Mesothelial cell of epicardium (in vitro differentiated cells): ENCODE data around the gene CTSD. TPM values are rescaled to one million over a fixed set of nuclear protein-coding genes. Genes with fewer than 3 reads are reported as not detected.

Experiments used
- DNase-seq, 2 experiments: peaks; one replicate each; pipeline ENCODE4 v3.0.0; 2021; ENCODE audit warnings: low spot score in 2 of 2; ENCODE audit not compliant: unreplicated experiment in 2 of 2
- H3K27ac Mint-ChIP-seq: 2 replicates; pipeline ENCODE4 v1.8.0; 2021; ENCODE audit warnings: mixed read lengths
- H3K27me3 Mint-ChIP-seq: 2 replicates; pipeline ENCODE4 v1.8.0; 2021; ENCODE audit warnings: low read depth, mixed read lengths
- H3K36me3 Mint-ChIP-seq: 2 replicates; pipeline ENCODE4 v1.8.0; 2021; ENCODE audit warnings: mixed read lengths
- H3K4me1 Mint-ChIP-seq: 2 replicates; pipeline ENCODE4 v1.8.0; 2021; ENCODE audit warnings: mixed read lengths
- H3K4me3 Mint-ChIP-seq: 2 replicates; pipeline ENCODE4 v1.8.0; 2021; ENCODE audit warnings: mild to moderate bottlenecking, moderate library complexity, mixed read lengths
- H3K9me3 Mint-ChIP-seq: 2 replicates; pipeline ENCODE4 v1.8.0; 2021; ENCODE audit warnings: mixed read lengths
- total RNA-seq: library from RNA; stranded (reverse); gene quantifications from 3 replicates; pipeline ENCODE4 v1.2.1, GENCODE V29; 2021
- TF ChIP-seq, protein P1 (sequence below): fragments of 200-600 bp; sonication (generic); IDR thresholded peaks from one replicate; pipeline ENCODE4 v1.5.0; 2021; ENCODE audit warnings: antibody characterized with exemption; ENCODE audit not compliant: unreplicated experiment

Gene CTSD
- total RNA-seq, 1 donor from 2014 or later: 139 TPM

DNA sequence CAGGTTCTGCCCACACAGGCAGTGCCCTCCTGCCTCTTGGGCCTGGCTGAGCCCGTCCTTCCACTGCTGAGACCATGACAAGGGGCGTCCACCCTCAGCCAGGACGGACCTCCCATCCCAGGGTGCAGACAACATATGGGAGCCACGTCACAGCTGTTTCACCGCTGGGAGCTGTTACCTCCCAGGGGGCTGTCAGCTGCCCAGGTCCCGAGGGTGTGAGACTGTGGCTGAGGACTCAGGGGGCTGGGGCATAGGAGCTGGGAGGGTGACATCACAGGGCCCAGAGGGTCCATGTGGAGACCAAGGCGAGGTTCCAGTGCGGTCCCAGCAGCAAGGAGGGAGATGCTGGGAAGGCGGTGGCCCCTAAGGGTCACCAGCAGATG, 17.9 kb upstream of the CTSD start:
- Mint-ChIP-seq H3K27ac (no peak overlapping the region), H3K27me3 (peaks cover 23% of the 10 kb centered on the region), H3K4me1 (no peaks in the 10 kb centered on the region), H3K9me3 (peaks cover 8% of the 10 kb centered on the region), H3K36me3 (no peaks in the 10 kb centered on the region), H3K4me3 (no peak overlapping the region)
- TF ChIP-seq, protein P1, sequence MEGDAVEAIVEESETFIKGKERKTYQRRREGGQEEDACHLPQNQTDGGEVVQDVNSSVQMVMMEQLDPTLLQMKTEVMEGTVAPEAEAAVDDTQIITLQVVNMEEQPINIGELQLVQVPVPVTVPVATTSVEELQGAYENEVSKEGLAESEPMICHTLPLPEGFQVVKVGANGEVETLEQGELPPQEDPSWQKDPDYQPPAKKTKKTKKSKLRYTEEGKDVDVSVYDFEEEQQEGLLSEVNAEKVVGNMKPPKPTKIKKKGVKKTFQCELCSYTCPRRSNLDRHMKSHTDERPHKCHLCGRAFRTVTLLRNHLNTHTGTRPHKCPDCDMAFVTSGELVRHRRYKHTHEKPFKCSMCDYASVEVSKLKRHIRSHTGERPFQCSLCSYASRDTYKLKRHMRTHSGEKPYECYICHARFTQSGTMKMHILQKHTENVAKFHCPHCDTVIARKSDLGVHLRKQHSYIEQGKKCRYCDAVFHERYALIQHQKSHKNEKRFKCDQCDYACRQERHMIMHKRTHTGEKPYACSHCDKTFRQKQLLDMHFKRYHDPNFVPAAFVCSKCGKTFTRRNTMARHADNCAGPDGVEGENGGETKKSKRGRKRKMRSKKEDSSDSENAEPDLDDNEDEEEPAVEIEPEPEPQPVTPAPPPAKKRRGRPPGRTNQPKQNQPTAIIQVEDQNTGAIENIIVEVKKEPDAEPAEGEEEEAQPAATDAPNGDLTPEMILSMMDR: no peak
- no peak for DNase-seq

DNA sequence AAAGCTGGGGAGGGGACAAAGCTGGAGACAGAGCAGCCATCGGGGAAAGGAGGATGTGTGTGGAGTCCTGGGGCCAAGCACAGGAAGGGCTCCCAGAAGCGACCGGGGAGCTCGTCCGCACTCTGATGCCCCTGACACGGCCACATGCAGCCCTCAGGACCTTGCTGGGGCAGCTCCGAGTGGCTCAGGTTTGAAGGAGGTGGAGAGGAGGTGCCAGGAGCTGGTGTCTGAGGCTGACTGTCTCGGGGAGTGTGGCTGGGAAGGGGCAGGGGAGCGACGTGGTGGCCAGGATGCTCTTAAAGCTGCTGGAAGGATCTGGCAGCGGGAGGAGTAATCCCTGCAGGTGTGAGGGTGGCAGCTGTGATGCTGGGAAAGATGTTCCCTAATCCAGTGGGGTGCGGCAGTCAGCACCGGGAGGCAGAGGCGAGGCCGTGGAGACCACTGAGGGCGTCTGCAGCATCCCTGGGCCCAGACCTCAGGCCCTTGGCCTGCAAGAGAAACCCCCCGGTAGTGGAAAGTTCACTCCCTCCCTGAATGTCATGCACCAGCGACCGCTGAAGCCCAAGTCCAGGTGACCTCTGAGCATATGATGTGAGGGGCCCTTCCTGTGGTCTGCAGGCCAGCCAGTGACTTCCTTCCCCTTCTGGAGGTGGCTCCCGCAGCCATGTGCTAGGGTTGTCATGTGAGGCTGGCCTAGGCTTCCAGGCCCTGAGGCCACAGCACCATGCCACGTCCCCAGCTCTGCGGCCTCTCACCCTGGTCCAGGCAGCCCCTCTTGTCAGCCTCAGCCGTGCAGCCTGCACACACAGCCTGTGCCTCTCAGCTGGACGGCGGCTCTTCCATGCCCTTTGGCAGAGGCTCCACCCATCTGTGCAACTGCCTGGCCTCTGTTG, 17.2 kb upstream of the CTSD start:
- no peak overlapping the region for H3K27ac Mint-ChIP-seq
- DNase-seq: no peak
- H3K27me3 Mint-ChIP-seq: peaks cover 23% of the 10 kb centered on the region

DNA sequence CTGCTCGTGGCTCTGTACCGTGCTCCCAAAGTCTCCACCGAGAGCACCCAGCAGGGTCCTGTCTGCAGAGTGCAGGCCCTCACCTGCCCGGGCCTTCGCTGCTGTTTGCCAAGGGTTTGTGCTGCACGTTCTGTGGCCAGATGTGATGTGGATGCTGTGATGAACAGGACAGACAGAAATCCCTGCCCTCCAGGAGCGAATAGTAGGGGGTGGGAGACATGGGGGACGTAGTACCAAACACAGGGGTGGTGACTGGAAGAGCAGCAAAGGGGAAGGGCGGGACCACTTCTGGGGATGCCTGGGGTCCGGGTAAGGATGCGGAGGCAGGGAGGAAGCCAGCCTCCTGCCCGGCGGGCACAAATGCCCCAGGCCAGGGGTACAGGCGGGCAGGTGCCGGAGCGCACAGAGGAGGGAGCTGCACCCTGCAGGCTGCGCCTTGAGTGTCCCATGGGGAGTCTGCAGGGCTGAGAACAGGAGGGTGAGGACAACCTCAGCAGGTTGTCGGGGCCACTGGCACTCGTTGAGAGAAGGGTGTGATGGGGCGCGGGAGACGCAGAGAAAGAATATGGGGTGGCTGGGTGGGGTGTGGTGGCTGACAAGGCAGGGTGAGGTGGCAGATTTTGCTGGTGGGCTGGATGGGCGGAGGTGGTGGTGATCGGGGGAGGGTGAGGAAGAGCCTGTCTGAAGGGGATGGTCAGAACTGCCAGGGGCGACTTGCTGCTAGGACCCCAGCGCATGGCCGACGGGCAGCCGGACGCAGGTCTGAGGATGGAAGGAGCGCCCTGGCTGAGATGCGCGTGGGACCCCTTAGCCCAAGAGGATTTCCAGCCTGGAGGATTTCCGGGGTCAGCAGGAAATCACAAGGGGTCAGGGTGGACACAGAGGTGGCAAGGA, 16.3 kb upstream of the CTSD start:
- Mint-ChIP-seq H3K36me3 (no peaks in the 10 kb centered on the region), H3K27me3 (peaks cover 22% of the 10 kb centered on the region), H3K27ac (no peak overlapping the region), H3K9me3 (no peaks in the 10 kb centered on the region), H3K4me1 (no peaks in the 10 kb centered on the region), H3K4me3 (no peak overlapping the region)
- no peak for DNase-seq
- TF ChIP-seq, protein P1: no peak

More for the DNA sequence above, 17.2 kb upstream of the CTSD start:
- H3K4me1 Mint-ChIP-seq: no peaks in the 10 kb centered on the region
- TF ChIP-seq, protein P1: no peak
- no peaks in the 10 kb centered on the region for H3K36me3 Mint-ChIP-seq
- no peak overlapping the region for H3K4me3 Mint-ChIP-seq
- peaks cover 2% of the 10 kb centered on the region for H3K9me3 Mint-ChIP-seq

DNA sequence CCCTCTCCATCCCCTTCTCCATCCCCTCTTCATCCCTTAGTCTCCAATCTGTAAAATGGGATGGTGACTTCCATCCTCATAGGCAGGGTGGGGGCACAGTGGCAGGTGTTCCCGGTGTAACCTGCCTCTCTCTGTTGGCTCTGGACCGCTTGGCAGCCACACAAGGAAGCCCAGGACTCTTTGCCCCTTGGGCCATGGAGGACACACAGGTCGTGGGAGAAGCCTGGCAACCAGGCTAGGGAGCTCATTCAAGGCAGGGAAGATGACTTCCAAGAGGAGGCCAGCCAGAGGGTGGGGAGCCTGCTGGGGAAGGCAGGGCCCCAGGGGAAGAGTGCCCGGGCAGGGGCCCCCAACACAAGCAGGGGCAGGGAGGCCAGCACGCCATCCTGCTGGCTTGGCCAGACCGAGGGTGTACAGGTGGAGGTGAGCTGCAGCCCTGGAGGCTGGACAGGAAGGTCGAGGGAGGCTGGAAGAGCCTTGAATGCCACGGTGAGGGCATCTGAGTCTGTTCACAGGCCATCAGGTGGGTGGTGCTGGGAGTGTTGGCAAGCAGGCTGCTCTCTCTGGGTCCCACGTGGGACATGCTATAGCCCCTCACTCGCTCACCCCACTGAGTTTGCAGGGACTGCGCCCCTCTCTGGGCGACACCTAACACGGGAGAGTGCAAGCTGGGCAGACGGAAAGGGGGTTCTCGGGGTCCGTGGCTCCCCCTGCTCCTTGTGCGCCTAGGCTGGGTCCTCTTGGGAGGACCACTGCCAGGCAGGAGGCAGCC, 15.5 kb upstream of the CTSD start:
- Mint-ChIP-seq H3K27me3 (peaks cover 18% of the 10 kb centered on the region), H3K4me1 (no peaks in the 10 kb centered on the region), H3K27ac (no peak overlapping the region), H3K36me3 (no peaks in the 10 kb centered on the region), H3K9me3 (no peaks in the 10 kb centered on the region), H3K4me3 (no peak overlapping the region)
- no peak for DNase-seq
- TF ChIP-seq, protein P1: no peak

DNA sequence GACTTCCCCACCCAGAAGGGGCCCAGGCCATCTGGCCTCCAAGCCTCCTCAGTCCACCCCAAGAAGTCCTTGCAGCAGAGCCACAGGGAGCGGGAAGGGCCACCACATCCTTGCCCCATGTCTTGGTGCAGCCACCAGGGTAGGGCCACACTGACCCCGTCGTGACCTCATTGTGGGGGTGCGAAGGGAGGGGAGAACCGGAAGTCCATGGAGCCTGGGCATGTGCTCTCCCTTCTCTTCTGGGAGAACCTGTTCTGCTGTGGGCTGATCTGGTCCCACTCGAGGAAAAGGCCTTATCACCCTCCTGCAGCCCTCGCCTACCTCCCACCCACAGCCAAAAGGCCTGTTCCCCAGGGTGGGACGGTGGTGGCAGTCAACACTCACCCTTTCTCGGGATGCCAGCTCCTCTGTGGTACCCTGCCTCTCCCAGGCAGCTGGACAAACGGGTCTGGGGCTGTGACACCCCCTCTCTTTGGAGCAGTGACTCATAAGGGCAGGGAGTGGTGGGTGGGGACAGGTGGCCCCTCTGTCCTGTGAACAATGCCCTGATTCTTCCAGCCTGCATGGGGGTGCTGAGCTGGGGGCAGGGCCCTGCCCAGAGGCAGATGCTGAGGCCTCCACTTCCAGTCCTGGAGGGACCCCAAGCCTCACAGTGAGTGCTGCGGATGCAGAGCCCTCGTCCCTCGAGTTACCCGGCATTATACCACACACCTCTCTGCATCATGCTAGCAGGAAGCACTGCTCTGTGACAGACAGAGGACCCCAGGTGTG, 14.6 kb upstream of the CTSD start:
- Mint-ChIP-seq H3K27me3 (peaks cover 17% of the 10 kb centered on the region), H3K4me1 (peaks cover 2% of the 10 kb centered on the region)
- TF ChIP-seq, protein P1: no peak

More for the DNA sequence above, 14.6 kb upstream of the CTSD start:
- H3K36me3 Mint-ChIP-seq: no peaks in the 10 kb centered on the region
- H3K27ac Mint-ChIP-seq: no peak overlapping the region
- no peak overlapping the region for H3K4me3 Mint-ChIP-seq
- H3K9me3 Mint-ChIP-seq: no peaks in the 10 kb centered on the region
- DNase-seq: no peak
